ENCODE results near the gene MAMLD1.

DNA sequence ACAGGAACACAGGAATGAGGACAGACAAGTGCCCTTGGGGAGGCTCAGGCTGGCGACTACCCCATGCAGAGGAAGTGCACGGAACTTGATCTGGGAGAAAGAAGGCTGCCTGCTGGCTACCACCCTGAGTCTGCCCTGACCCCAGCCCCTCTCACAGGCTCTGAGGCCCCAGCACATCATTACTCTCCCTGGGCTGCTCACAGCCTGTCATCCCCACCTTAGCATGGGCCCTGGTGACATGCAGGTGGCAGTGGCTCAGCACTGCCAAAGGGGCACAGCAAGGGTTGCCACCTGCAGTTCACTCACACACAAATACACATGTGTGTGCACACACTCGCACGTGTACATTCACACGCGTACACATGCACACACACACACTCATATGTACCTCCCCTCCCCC is 26.1 kb upstream of the MAMLD1 start:
- TF ChIP-seq, protein P1, sequence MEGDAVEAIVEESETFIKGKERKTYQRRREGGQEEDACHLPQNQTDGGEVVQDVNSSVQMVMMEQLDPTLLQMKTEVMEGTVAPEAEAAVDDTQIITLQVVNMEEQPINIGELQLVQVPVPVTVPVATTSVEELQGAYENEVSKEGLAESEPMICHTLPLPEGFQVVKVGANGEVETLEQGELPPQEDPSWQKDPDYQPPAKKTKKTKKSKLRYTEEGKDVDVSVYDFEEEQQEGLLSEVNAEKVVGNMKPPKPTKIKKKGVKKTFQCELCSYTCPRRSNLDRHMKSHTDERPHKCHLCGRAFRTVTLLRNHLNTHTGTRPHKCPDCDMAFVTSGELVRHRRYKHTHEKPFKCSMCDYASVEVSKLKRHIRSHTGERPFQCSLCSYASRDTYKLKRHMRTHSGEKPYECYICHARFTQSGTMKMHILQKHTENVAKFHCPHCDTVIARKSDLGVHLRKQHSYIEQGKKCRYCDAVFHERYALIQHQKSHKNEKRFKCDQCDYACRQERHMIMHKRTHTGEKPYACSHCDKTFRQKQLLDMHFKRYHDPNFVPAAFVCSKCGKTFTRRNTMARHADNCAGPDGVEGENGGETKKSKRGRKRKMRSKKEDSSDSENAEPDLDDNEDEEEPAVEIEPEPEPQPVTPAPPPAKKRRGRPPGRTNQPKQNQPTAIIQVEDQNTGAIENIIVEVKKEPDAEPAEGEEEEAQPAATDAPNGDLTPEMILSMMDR (IDR thresholded peaks at IDR 0.05; ENCODE audit: extremely low read depth in 1 of 2, insufficient read depth in 1 of 2, low read depth in 1 of 2, low read length in 2 of 2) = no peak
- TF ChIP-seq EZH2 (IDR thresholded peaks at IDR 0.05; ENCODE audit: borderline replicate concordance, low read depth, low read length, severe bottlenecking) (no peak), POLR2A (IDR thresholded peaks at IDR 0.05; ENCODE audit: low read depth, low read length) (no peak), POLR2AphosphoS5 (IDR thresholded peaks at IDR 0.05; ENCODE audit: insufficient read depth, low read depth, low read length) (no peak), JUN (IDR thresholded peaks at IDR 0.05; ENCODE audit: borderline replicate concordance, insufficient read depth, insufficient read length, low read depth) (no peak), MYC (IDR thresholded peaks at IDR 0.05; ENCODE audit: low read depth, low read length) (no peak), FOS (IDR thresholded peaks at IDR 0.05; ENCODE audit: borderline replicate concordance, insufficient read depth, low read length) (no peak), GATA2 (IDR thresholded peaks at IDR 0.05; ENCODE audit: insufficient read depth, insufficient read length, low read depth, low read length) (no peak)
- TF ChIP-seq, protein P2, sequence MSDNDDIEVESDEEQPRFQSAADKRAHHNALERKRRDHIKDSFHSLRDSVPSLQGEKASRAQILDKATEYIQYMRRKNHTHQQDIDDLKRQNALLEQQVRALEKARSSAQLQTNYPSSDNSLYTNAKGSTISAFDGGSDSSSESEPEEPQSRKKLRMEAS (IDR thresholded peaks at IDR 0.05; ENCODE audit: insufficient read depth, insufficient read length) = no peak

Data from endothelial cell of umbilical vein (primary cell).